ENCODE measurements around the gene PRRG1.
A peak's percentile ranks its signal among the peaks of the same experiment; 100 is the strongest.
"Not testable (repeated sequence)": the region's sequence is repeated elsewhere in the genome, so short reads cannot be mapped to it uniquely, and the experiment has no call there.

PRRG1 gene

DNA sequence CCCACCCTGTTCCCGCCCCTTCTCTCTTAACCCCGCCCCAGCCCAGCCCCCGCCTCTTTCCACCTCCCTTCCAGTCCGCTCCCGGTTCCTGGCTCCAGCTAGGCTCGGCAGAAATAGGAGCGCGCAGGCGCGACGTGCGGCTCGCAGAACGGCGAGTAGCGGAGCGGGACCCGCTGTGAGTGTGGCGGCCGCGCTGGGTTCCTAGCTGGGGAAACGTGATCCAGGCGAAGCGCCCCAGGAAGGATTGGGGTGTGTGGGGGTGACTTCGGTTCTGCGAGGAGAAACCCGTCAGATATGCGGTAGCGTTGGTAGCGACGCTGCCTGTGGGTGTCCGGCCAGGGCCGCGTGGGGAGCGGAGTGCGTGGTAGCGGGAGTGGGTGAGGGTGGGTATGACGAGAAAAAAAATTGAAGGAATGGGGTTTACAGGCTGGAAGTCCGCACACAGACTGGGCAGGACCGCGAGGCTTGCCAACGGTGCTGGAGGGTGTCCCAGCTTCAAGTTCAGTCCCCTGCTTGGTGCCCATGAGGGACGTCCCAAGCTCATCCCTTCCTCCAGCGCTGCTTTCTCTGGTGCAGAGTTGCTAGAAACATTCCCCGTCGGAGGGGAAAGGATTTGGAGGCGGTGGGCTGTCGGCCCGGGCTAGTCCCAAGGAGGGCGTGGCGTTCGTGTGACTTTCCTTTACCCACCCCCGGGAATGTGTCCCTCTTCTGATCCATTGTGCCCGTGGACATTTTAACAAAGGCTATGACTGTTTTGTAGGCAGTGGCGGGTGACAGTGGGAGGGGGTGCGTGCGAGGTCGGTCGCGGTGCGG, at the start of gene PRRG1:
Gene PRRG1 (plus strand): TSS at position 144 of the 813 bp plus-strand sequence. CDS start 56,886 bp downstream, outside the sequence.
- Histone ChIP-seq H3K36me3 (ENCODE audit: control insufficient read depth in 2 of 2, insufficient read depth in 2 of 2, low read length in 2 of 2) (no peaks in the 10 kb centered on the region), H3K9me3 (ENCODE audit: control insufficient read depth in 2 of 2, low read length in 2 of 2) (no peaks in the 10 kb centered on the region), H3K4me3 (ENCODE audit: low read length in 2 of 2) (peak within 1 kb of the TSS; percentile 77 to 84), H3K9ac (ENCODE audit: low read length in 2 of 2) (peak within 1 kb of the TSS; percentile 22 to 70), H3K27ac (ENCODE audit: low read length) (peak within 1 kb of the TSS; percentile 13), H3K27me3 (ENCODE audit: control insufficient read depth in 1 of 2, insufficient read depth in 2 of 2, low read length in 2 of 2) (no peaks in the 10 kb centered on the region), H3K4me1 (ENCODE audit: control insufficient read depth, insufficient read depth, low read length) (no peaks in the 10 kb centered on the region)

DNA sequence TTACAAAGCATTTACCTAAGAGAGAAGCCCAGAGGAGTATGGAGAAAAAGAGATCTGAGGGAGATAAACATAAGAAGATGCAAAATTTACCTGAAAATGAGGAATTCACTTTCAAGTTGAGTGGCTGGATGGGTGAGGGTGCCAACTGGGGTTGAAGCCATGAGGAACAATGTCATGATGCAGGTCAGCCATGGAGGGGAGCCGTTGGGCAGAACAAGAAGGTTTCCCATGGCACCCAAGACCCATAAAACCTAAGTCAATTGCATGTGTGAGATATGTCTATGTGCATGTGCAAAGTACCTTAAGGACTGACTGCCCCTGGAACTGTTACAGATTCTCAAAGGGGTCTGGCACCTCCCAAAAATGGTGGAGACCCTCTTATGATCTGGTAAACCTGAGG, 46.6 kb upstream of the PRRG1 start:
- Histone ChIP-seq H3K27ac (ENCODE audit: low read length) (no peak overlapping the region), H3K9me3 (ENCODE audit: control insufficient read depth in 2 of 2, low read length in 2 of 2) (no peaks in the 10 kb centered on the region), H3K4me3 (ENCODE audit: low read length in 2 of 2) (no peak overlapping the region), H3K27me3 (ENCODE audit: control insufficient read depth in 1 of 2, insufficient read depth in 2 of 2, low read length in 2 of 2) (no peaks in the 10 kb centered on the region), H3K9ac (ENCODE audit: low read length in 2 of 2) (no peak overlapping the region), H3K36me3 (ENCODE audit: control insufficient read depth in 2 of 2, insufficient read depth in 2 of 2, low read length in 2 of 2) (no peaks in the 10 kb centered on the region), H3K4me1 (ENCODE audit: control insufficient read depth, insufficient read depth, low read length) (no peaks in the 10 kb centered on the region)

DNA sequence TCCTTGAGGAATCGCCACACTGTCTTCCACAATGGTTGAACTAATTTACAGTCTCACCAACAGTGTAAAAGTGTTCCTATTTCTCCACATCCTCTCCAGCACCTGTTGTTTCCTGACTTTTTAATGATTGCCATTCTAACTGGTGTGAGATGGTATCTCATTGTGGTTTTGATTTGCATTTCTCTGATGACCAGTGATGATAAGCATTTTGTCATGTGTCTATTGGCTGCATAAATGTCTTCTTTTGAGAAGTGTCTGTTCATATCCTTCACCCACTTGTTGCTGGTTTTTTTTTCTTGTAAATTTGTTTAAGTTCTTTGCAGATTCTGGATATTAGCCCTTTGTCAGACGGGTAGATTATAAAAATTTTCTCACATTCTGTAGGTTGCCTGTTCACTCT, 43.9 kb upstream of the PRRG1 start:
- not testable (repeated sequence) for H3K9me3 ChIP-seq (ENCODE audit: control insufficient read depth in 2 of 2, low read length in 2 of 2); H3K9ac ChIP-seq (ENCODE audit: low read length in 2 of 2); H3K4me3 ChIP-seq (ENCODE audit: low read length in 2 of 2); H3K27ac ChIP-seq (ENCODE audit: low read length); H3K36me3 ChIP-seq (ENCODE audit: control insufficient read depth in 2 of 2, insufficient read depth in 2 of 2, low read length in 2 of 2); H3K4me1 ChIP-seq (ENCODE audit: control insufficient read depth, insufficient read depth, low read length); H3K27me3 ChIP-seq (ENCODE audit: control insufficient read depth in 1 of 2, insufficient read depth in 2 of 2, low read length in 2 of 2)

DNA sequence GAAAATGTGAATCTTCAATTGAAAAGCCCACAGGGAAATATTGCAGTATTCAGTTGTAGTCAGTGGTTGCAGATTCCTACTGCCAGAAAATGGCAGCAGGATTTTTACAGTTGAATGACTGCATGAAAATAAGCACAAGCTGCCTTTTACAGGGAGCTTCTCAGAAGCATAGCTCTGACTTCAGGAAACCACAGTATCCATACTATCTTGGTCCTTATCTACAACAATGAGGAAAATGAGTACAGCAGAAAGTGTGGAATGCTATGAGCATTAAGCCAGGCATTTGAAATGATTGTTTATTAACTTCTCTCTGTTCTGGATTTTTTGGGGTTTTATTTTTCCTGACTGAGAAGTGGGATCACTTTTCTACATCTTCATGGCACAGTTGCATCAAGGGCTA, 34.6 kb upstream of the PRRG1 start:
- H3K9me3 ChIP-seq (ENCODE audit: control insufficient read depth in 2 of 2, low read length in 2 of 2), result no peaks in the 10 kb centered on the region
- no peaks in the 10 kb centered on the region for H3K36me3 ChIP-seq (ENCODE audit: control insufficient read depth in 2 of 2, insufficient read depth in 2 of 2, low read length in 2 of 2)
- H3K27ac ChIP-seq (ENCODE audit: low read length), result no peak overlapping the region
- H3K4me3 ChIP-seq (ENCODE audit: low read length in 2 of 2), result no peak overlapping the region
- H3K9ac ChIP-seq (ENCODE audit: low read length in 2 of 2), result no peak overlapping the region
- no peaks in the 10 kb centered on the region for H3K4me1 ChIP-seq (ENCODE audit: control insufficient read depth, insufficient read depth, low read length)
- H3K27me3 ChIP-seq (ENCODE audit: control insufficient read depth in 1 of 2, insufficient read depth in 2 of 2, low read length in 2 of 2), result peaks cover 0 to 10% of the 10 kb centered on the region in 2 donors

DNA sequence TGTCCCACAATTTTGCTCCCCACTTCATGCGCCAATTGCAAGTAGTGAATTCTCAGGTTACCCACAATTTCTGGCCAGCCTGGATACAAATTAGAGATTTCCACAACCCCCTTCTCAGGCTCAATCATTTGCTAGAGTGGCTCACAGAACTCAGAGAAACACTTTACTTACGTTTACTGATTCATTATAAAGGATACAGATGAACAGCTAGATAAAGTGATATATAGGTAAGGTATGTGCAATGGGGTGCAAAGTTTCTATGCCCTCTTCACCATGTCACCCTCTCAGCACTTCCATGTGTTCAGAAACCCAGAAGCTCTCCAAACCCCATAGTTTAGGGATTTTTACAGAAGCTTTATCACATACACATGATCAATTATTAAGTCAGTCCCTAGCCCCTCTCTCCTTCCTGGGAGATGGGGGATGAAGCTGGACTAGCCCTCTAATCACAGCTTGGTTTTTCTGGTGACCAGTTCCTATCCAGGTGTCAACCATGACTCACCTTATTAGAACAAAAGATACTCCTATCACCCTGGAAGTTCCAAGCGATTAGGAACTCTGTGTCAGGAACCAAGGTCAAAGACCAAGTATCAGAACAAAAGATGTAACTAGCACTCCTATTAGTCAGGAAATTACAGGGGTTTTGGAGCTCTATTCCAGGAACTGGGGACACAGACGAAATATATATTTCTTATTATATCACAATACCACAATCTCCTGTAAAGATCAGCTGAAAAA, 33.5 kb upstream of the PRRG1 start:
- H3K36me3 ChIP-seq (ENCODE audit: control insufficient read depth in 2 of 2, insufficient read depth in 2 of 2, low read length in 2 of 2), result no peaks in the 10 kb centered on the region
- peaks cover 0 to 17% of the 10 kb centered on the region in 2 donors for H3K27me3 ChIP-seq (ENCODE audit: control insufficient read depth in 1 of 2, insufficient read depth in 2 of 2, low read length in 2 of 2)
- no peak overlapping the region for H3K9ac ChIP-seq (ENCODE audit: low read length in 2 of 2)
- H3K4me1 ChIP-seq (ENCODE audit: control insufficient read depth, insufficient read depth, low read length), result no peaks in the 10 kb centered on the region
- H3K9me3 ChIP-seq (ENCODE audit: control insufficient read depth in 2 of 2, low read length in 2 of 2), result no peaks in the 10 kb centered on the region
- no peak overlapping the region for H3K4me3 ChIP-seq (ENCODE audit: low read length in 2 of 2)
- no peak overlapping the region for H3K27ac ChIP-seq (ENCODE audit: low read length)

DNA sequence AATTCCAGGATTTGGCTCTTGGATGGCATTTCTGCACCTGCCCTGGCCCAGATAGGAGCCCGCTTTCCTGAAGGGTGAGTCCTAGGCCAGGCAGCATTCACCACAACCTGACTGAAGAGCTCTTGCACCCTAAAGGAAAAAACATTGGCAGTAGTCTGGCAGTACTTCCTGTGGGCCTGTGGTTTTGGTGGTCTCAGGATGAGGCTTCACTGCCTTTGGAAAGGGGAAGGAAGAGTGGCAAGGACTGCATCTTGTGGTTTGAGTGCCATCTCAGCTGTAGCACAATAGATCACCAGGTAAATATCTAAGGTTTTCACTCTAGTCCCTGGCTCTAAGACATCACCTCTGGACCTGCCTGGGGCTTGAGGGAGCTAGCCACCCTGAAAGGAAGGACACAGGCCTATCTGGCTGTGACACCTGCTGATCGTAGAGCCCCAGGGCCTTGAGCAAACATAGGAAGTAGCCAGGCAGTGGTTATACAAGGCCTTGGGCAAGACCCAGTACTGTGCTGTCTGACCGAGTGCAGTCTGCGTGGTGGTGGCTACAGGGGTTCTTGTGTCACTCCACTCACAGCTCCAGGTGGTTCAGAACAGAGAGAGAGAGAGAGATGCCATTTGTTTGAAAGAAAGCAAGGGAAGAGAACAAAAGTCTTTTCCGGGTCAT, 28.5 kb upstream of the PRRG1 start:
- H3K9ac ChIP-seq (ENCODE audit: low read length in 2 of 2), result no peak overlapping the region
- H3K36me3 ChIP-seq (ENCODE audit: control insufficient read depth in 2 of 2, insufficient read depth in 2 of 2, low read length in 2 of 2), result no peaks in the 10 kb centered on the region
- no peaks in the 10 kb centered on the region for H3K9me3 ChIP-seq (ENCODE audit: control insufficient read depth in 2 of 2, low read length in 2 of 2)
- peaks cover 0 to 13% of the 10 kb centered on the region in 2 donors for H3K27me3 ChIP-seq (ENCODE audit: control insufficient read depth in 1 of 2, insufficient read depth in 2 of 2, low read length in 2 of 2)
- no peak overlapping the region for H3K27ac ChIP-seq (ENCODE audit: low read length)
- H3K4me3 ChIP-seq (ENCODE audit: low read length in 2 of 2), result no peak overlapping the region
- H3K4me1 ChIP-seq (ENCODE audit: control insufficient read depth, insufficient read depth, low read length), result no peaks in the 10 kb centered on the region

DNA sequence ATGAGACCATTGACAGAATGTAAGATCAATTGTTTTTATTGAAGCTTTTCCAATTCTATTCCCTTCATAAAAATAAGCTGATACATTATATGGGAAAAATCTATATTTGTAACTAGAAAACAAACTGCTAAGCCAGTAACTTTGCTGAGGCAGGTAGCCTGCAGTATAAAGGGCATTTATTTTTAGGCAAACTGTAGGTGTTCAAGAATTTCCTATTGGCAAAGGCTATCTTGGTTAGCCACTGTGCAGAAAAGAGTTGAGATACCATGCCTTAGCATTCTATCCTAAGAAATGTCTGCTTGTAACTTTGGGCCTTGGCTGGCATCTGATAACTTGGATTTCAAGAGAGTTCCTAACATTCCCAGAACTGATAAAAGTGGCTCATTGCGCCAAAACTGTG, 18.5 kb upstream of the PRRG1 start:
- H3K4me3 ChIP-seq (ENCODE audit: low read length in 2 of 2), result no peak overlapping the region
- H3K9me3 ChIP-seq (ENCODE audit: control insufficient read depth in 2 of 2, low read length in 2 of 2), result no peaks in the 10 kb centered on the region
- no peak overlapping the region for H3K27ac ChIP-seq (ENCODE audit: low read length)
- no peaks in the 10 kb centered on the region for H3K27me3 ChIP-seq (ENCODE audit: control insufficient read depth in 1 of 2, insufficient read depth in 2 of 2, low read length in 2 of 2)
- H3K36me3 ChIP-seq (ENCODE audit: control insufficient read depth in 2 of 2, insufficient read depth in 2 of 2, low read length in 2 of 2), result no peaks in the 10 kb centered on the region
- no peaks in the 10 kb centered on the region for H3K4me1 ChIP-seq (ENCODE audit: control insufficient read depth, insufficient read depth, low read length)
- H3K9ac ChIP-seq (ENCODE audit: low read length in 2 of 2), result no peak overlapping the region

DNA sequence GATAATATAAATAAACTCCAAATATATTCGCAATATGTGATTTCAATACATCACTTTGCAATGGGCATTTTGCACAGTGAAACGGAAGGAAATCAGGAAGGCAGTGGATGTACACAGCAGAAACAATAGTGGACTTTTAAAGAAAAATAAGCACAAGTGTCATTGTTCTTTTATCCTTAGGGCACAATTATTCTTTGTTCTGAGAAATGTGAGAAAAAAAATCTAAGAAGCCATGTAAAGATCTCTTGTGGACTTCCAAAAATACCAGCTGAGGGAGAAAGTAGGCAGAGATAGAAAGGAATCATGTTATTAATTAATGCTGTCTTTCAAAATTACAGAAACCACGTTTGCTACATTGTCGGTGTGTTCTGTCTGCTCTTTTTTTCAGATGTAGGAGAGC, 17.6 kb upstream of the PRRG1 start:
- Histone ChIP-seq H3K27ac (ENCODE audit: low read length) (no peak overlapping the region), H3K4me1 (ENCODE audit: control insufficient read depth, insufficient read depth, low read length) (no peaks in the 10 kb centered on the region)

DNA sequence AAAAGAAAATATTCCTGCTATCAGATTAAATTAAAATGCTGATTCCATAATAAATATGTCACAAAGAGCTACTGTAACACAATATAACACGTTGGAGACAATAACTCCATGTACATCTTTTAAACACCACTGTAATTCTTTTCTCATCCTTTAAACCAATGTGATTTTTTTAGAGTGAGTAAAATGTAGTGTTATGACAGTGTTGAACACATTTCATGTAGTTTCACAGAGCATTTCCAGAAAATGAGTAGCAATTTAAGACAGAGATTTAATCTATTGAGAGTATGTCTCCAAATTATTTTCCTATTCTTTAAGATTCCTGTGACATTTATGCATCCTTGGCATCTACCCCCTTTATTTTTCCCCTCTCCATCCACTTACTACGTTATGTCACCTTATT, 17.1 kb upstream of the PRRG1 start:
- Histone ChIP-seq H3K36me3 (ENCODE audit: control insufficient read depth in 2 of 2, insufficient read depth in 2 of 2, low read length in 2 of 2) (no peaks in the 10 kb centered on the region), H3K9ac (ENCODE audit: low read length in 2 of 2) (no peak overlapping the region), H3K9me3 (ENCODE audit: control insufficient read depth in 2 of 2, low read length in 2 of 2) (no peaks in the 10 kb centered on the region), H3K27ac (ENCODE audit: low read length) (no peak overlapping the region), H3K27me3 (ENCODE audit: control insufficient read depth in 1 of 2, insufficient read depth in 2 of 2, low read length in 2 of 2) (no peaks in the 10 kb centered on the region), H3K4me3 (ENCODE audit: low read length in 2 of 2) (no peak overlapping the region), H3K4me1 (ENCODE audit: control insufficient read depth, insufficient read depth, low read length) (no peaks in the 10 kb centered on the region)

More for the DNA sequence above, 17.6 kb upstream of the PRRG1 start:
- Histone ChIP-seq H3K36me3 (ENCODE audit: control insufficient read depth in 2 of 2, insufficient read depth in 2 of 2, low read length in 2 of 2) (no peaks in the 10 kb centered on the region), H3K4me3 (ENCODE audit: low read length in 2 of 2) (no peak overlapping the region), H3K9ac (ENCODE audit: low read length in 2 of 2) (no peak overlapping the region), H3K27me3 (ENCODE audit: control insufficient read depth in 1 of 2, insufficient read depth in 2 of 2, low read length in 2 of 2) (no peaks in the 10 kb centered on the region), H3K9me3 (ENCODE audit: control insufficient read depth in 2 of 2, low read length in 2 of 2) (no peaks in the 10 kb centered on the region)

DNA sequence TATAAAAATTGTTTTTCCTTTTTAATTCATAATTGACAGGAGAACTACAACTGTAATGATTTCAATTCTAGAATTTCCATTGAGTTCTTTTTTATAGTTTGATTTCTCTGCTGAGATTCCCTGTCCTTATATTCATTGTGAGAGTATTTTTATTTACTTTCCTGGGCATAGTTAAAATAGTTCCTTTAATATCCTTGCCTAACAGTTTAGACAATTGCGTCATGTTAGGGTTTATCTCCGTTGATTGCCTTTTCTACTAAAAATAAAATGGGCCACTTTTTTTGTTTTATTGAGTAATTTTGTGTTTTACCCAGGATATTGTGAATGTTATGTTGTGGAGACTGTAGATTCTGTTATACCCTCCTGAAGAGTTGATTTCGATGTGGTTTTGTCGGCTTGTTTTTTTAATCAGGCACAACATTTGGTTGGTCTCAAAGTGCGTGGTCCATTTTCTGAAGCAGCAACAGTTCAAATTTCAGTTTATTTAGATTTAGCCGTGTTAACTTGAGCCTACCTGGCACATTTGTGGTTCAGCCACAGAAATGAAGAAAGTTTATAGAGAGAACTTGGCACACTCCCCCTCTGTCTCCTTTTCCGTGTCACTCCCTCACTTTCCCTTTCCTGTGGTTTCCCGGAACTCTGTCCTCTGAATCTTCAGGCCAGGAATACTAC, 16.0 kb upstream of the PRRG1 start:
- H3K36me3 ChIP-seq (ENCODE audit: control insufficient read depth in 2 of 2, insufficient read depth in 2 of 2, low read length in 2 of 2), result no peaks in the 10 kb centered on the region
- no peak overlapping the region for H3K27ac ChIP-seq (ENCODE audit: low read length)
- H3K9ac ChIP-seq (ENCODE audit: low read length in 2 of 2), result no peak overlapping the region
- no peaks in the 10 kb centered on the region for H3K27me3 ChIP-seq (ENCODE audit: control insufficient read depth in 1 of 2, insufficient read depth in 2 of 2, low read length in 2 of 2)
- H3K4me3 ChIP-seq (ENCODE audit: low read length in 2 of 2), result no peak overlapping the region
- H3K9me3 ChIP-seq (ENCODE audit: control insufficient read depth in 2 of 2, low read length in 2 of 2), result no peaks in the 10 kb centered on the region
- no peaks in the 10 kb centered on the region for H3K4me1 ChIP-seq (ENCODE audit: control insufficient read depth, insufficient read depth, low read length)
